Breast epithelium (tissue), 4 donors: Measurements from ENCODE around the gene HEATR9. TPM values are rescaled to one million over a fixed set of nuclear protein-coding genes. Genes with fewer than 3 reads are reported as not detected.

Experiments
- DNase-seq, 2 donors: peaks; one replicate each; pipeline ENCODE4 v3.0.0-alpha.2; 2019; ENCODE audit warnings: low spot score in 2 of 2
- H3K27ac ChIP-seq, 2 donors: fragments of 200-600 bp; sonication (generic) in 1 of 2; one replicate each; pipeline ENCODE4 v1.5.1; 2016 to 2019; ENCODE audit warnings: mild to moderate bottlenecking in 1 of 2
- H3K27me3 ChIP-seq, 2 donors: fragments of 200-600 bp; sonication (generic) in 1 of 2; one replicate each; pipeline versions ENCODE4 v1.5.1 to v1.6.0; 2017 to 2019; ENCODE audit warnings: control low read depth in 1 of 2, mild to moderate bottlenecking in 1 of 2
- H3K36me3 ChIP-seq: fragments of 200-600 bp; one replicate; pipeline ENCODE4 v1.5.1; 2019
- H3K4me1 ChIP-seq, 2 donors: fragments of 200-600 bp; sonication (generic); one replicate each; pipeline ENCODE4 v1.5.1; 2016 to 2019; ENCODE audit warnings: control low read depth in 1 of 2
- H3K4me3 ChIP-seq, 3 donors: fragments of 200-600 bp; sonication (generic); 1 replicate in 2 of 3; 2 replicates in 1 of 3; pipeline ENCODE4 v1.5.1; 2016 to 2019; ENCODE audit warnings: mild to moderate bottlenecking in 3 of 3, moderate library complexity in 2 of 3
- H3K9me3 ChIP-seq, 2 donors: fragments of 200-600 bp; sonication (generic) in 1 of 2; one replicate each; pipeline ENCODE4 v1.5.1; 2016 to 2019; ENCODE audit warnings: control low read depth in 1 of 2
- CTCF ChIP-seq, 3 donors: fragments of 450-650 bp; IDR thresholded peaks; one replicate each; pipeline ENCODE4 v1.5.1; 2016 to 2017; ENCODE audit warnings: antibody characterized with exemption in 3 of 3, mild to moderate bottlenecking in 3 of 3, moderate library complexity in 3 of 3
- POLR2A ChIP-seq: fragments of 450-650 bp; IDR thresholded peaks from one replicate; pipeline ENCODE4 v1.6.1; 2016; ENCODE audit warnings: antibody characterized with exemption, mild to moderate bottlenecking, moderate library complexity
- POLR2AphosphoS5 ChIP-seq, 3 donors: sonication (generic); formaldehyde crosslinking; IDR thresholded peaks; one replicate each; pipeline ENCODE4 v1.6.1; 2017; ENCODE audit warnings: antibody characterized with exemption in 3 of 3
- intact Hi-C: fragments of 100-400 bp; cut with DNase I; formaldehyde crosslinking; loops from one replicate; pipeline ENCODE4 v1.15.1; 2023; ENCODE audit warnings: low total_unique reads
- total RNA-seq, 3 donors: library from RNA; depleted of rRNA; stranded (reverse); fragments of >200 nt; gene quantifications; one replicate each; pipeline ENCODE4 v1.1.0, GENCODE V29; 2016

Gene HEATR9
- total RNA-seq, 3 donors from 2014 or later, result 0.16 TPM; not detected in 2

GRCh38 chr17:35808240-35808961, 60.3 kb downstream of the HEATR9 start:
- TF ChIP-seq POLR2A (no peak), POLR2AphosphoS5 (IDR thresholded peaks at IDR 0.05) (no peak), CTCF (IDR thresholded peaks at IDR 0.05) (no peak)
- Histone ChIP-seq H3K36me3 (no peaks in the 10 kb centered on the region), H3K9me3 (no peaks in the 10 kb centered on the region), H3K4me1 (peaks cover 0 to 4% of the 10 kb centered on the region in 2 donors), H3K27ac (peak overlapping the region; percentile 92 to 97), H3K4me3 (peak overlapping the region; percentile 65 to 89 (median 83)), H3K27me3 (no peaks in the 10 kb centered on the region)
- no peak for DNase-seq
- intact Hi-C loops, result loop anchor here (5.0 kb wide), 1 partner anchor 41 kb away; no protein-coding TSS in a partner anchor

- no peaks in the 10 kb centered on the region for H3K27me3 ChIP-seq
- no peaks in the 10 kb centered on the region for H3K9me3 ChIP-seq
- no peak overlapping the region for H3K4me3 ChIP-seq
- intact Hi-C loops, result loop anchor here (5.0 kb wide), 1 partner anchor 40 kb away; no protein-coding TSS in a partner anchor
- no peaks in the 10 kb centered on the region for H3K36me3 ChIP-seq
- TF ChIP-seq CTCF (IDR thresholded peaks at IDR 0.05) (no peak), POLR2A (no peak), POLR2AphosphoS5 (IDR thresholded peaks at IDR 0.05) (no peak)
- DNase-seq, result no peak
- H3K27ac ChIP-seq, result no peak overlapping the region
- peaks cover 0 to 4% of the 10 kb centered on the region in 2 donors for H3K4me1 ChIP-seq
These were observed 61.1 kb downstream of the HEATR9 start for GRCh38 chr17:35807371-35808144.

Other genes with a start within 250 kb of the HEATR9 start
- 10 to 100 TPM in 2 of 3 donors, 1 to 10 TPM in 1; 5.9 to 27.8 (median 11.1) TPM for gene RASL10B, start 137.3 kb downstream of the HEATR9 start, total RNA-seq
- under 1 TPM; 0.29 to 0.33 (median 0.32) TPM for gene GAS2L2, start 115.7 kb downstream of the HEATR9 start, total RNA-seq
- not detected for gene C17orf50, start 108.0 kb downstream of the HEATR9 start, total RNA-seq
- gene MMP28, start 73.2 kb downstream of the HEATR9 start, total RNA-seq, result 10 to 100 TPM in 2 of 3 donors, 1 to 10 TPM in 1; 5.6 to 25.6 (median 12.3) TPM
- gene TAF15, start 59.4 kb downstream of the HEATR9 start, total RNA-seq, result 10 to 100 TPM; 65.5 to 76.8 (median 72.8) TPM
- gene CCL5, start 11.5 kb upstream of the HEATR9 start, total RNA-seq, result 1 to 10 TPM; 3.5 to 7.6 (median 4.6) TPM
- not detected for gene RDM1, start 61.9 kb upstream of the HEATR9 start, total RNA-seq
- not detected for gene LYZL6, start 74.8 kb upstream of the HEATR9 start, total RNA-seq
- gene CCL16, start 112.6 kb upstream of the HEATR9 start, total RNA-seq, result under 1 TPM in 1 of 3 donors, not detected in 2; 0.48 TPM
- 10 to 100 TPM; 12.4 to 54.1 (median 31.5) TPM for gene CCL14, start 117.8 kb upstream of the HEATR9 start, total RNA-seq
- not detected for gene CCL15, start 132.7 kb upstream of the HEATR9 start, total RNA-seq
- gene CCL23, start 149.1 kb upstream of the HEATR9 start, total RNA-seq, result 1 to 10 TPM; 1.3 to 2.7 (median 1.9) TPM
- gene CCL18, start 195.4 kb upstream of the HEATR9 start, total RNA-seq, result 100 to 1,000 TPM in 1 of 3 donors, 1 to 10 TPM in 1, not detected in 1; 1.3 to 116 TPM
- gene CCL3, start 221.3 kb upstream of the HEATR9 start, total RNA-seq, result 10 to 100 TPM in 1 of 3 donors, under 1 TPM in 1, not detected in 1; 0.96 to 10.8 TPM
- gene CCL4, start 234.9 kb upstream of the HEATR9 start, total RNA-seq, result 10 to 100 TPM in 1 of 3 donors, 1 to 10 TPM in 2; 2.6 to 12.0 (median 5.2) TPM